B cell (primary cell): ENCODE measurements around the gene HOXD8. TPM values are rescaled to one million over a fixed set of nuclear protein-coding genes. Genes with fewer than 3 reads are reported as not detected.

ENCODE experiments used
- ATAC-seq: fragments of 200-7000 bp; cut with Tn5 transposase; one replicate; pipeline ENCODE4 v1.10.0; 2021; ENCODE audit warnings: low read depth, mild to moderate bottlenecking, moderate number of reproducible peaks, moderate library complexity
- CTCF ChIA-PET: fragments of 350-600 bp; sonication (Branson Sonifier 250); formaldehyde crosslinking; loops from one replicate; lab custom pipeline; 2021; ENCODE audit warnings: antibody characterized with exemption, inconsistent platforms; lab: Charles Lee
- POLR2A ChIA-PET: fragments of 350-600 bp; sonication (Branson Sonifier 250); formaldehyde crosslinking; loops from one replicate; lab custom pipeline; 2021; ENCODE audit warnings: antibody characterized with exemption; lab: Charles Lee
- DNase-seq: peaks from one replicate; pipeline ENCODE4 v3.0.0; 2013
- H2AFZ ChIP-seq: 2 replicates; pipeline ENCODE4 v1.6.1; 2012; ENCODE audit warnings: mild to moderate bottlenecking, low read depth, low read length; ENCODE audit not compliant: insufficient read depth, poor library complexity, severe bottlenecking
- H3K27ac ChIP-seq, 2 donors: 1 replicate in 1 of 2; 2 replicates in 1 of 2; pipeline ENCODE4 v1.5.1; 2012 to 2013; ENCODE audit warnings: low read length in 2 of 2, mild to moderate bottlenecking in 2 of 2, moderate library complexity in 1 of 2
- H3K27me3 ChIP-seq, 4 experiments: fragments of 200-600 bp in 1 of 4; sonication (generic) in 1 of 4; replicated peaks in 1 of 4; 1 replicate in 2 of 4; 2 replicates in 2 of 4; pipeline versions ENCODE4 v1.6.1 to v1.7.0; 2013 to 2016; ENCODE audit warnings: low read length in 3 of 4, mild to moderate bottlenecking in 2 of 4, mixed read lengths in 1 of 4, moderate library complexity in 1 of 4; ENCODE audit not compliant: insufficient read depth in 4 of 4, control insufficient read depth in 3 of 4; ENCODE audit errors: control extremely low read depth in 1 of 4
- H3K36me3 ChIP-seq, 2 experiments: replicated peaks in 1 of 2; 1 replicate in 1 of 2; 2 replicates in 1 of 2; pipeline versions ENCODE4 v1.6.1 to v1.7.1; 2013; ENCODE audit warnings: low read length in 1 of 2; ENCODE audit not compliant: insufficient read depth in 2 of 2, control insufficient read depth in 1 of 2; ENCODE audit errors: control extremely low read depth in 1 of 2, extremely low read depth in 1 of 2
- H3K4me1 ChIP-seq, 2 donors: fragments of 200-600 bp in 1 of 2; sonication (generic) in 1 of 2; 1 replicate in 1 of 2; 2 replicates in 1 of 2; pipeline versions ENCODE4 v1.5.1 to v1.6.1; 2013 to 2017; ENCODE audit warnings: low read length in 2 of 2; ENCODE audit not compliant: control insufficient read depth in 2 of 2, insufficient read depth in 2 of 2
- H3K4me2 ChIP-seq: replicated peaks from 2 replicates; pipeline ENCODE3; 2012; ENCODE audit warnings: mild to moderate bottlenecking, low read depth, low read length; ENCODE audit not compliant: poor library complexity, severe bottlenecking
- H3K4me3 ChIP-seq, 5 experiments: fragments of 200-600 bp in 1 of 5; sonication (generic) in 1 of 5; 1 replicate in 3 of 5; 2 replicates in 2 of 5; pipeline versions ENCODE4 v1.5.1 to v1.7.0; 2011 to 2016; ENCODE audit warnings: low read length in 4 of 5, mild to moderate bottlenecking in 4 of 5, low read depth in 2 of 5, control low read depth in 1 of 5, moderate library complexity in 1 of 5; ENCODE audit not compliant: insufficient read depth in 1 of 5; ENCODE audit errors: control extremely low read depth in 1 of 5, extremely low read depth in 1 of 5
- H3K79me2 ChIP-seq: fragments of 200-600 bp; sonication (generic); one replicate; pipeline ENCODE4 v1.6.0; 2016; ENCODE audit warnings: low read length; ENCODE audit not compliant: control insufficient read depth, insufficient read depth
- H3K9ac ChIP-seq: fragments of 200-600 bp; sonication (generic); 2 replicates; pipeline ENCODE4 v1.6.1; 2017; ENCODE audit warnings: mild to moderate bottlenecking, low read length, moderate library complexity
- H3K9me3 ChIP-seq, 3 donors: one replicate each; pipeline versions ENCODE4 v1.6.1 to v1.7.1; 2013; ENCODE audit warnings: low read length in 2 of 3; ENCODE audit not compliant: control insufficient read depth in 2 of 3, insufficient read depth in 1 of 3; ENCODE audit errors: control extremely low read depth in 1 of 3
- H4K20me1 ChIP-seq: 2 replicates; pipeline ENCODE4 v1.6.0; 2012; ENCODE audit warnings: mild to moderate bottlenecking, low read length; ENCODE audit not compliant: insufficient read depth, control insufficient read depth, poor library complexity, severe bottlenecking
- H3K27ac Mint-ChIP-seq: one replicate; pipeline ENCODE4 v1.8.0; 2021; ENCODE audit warnings: mixed read lengths
- H3K27me3 Mint-ChIP-seq: one replicate; pipeline ENCODE4 v1.8.0; 2021; ENCODE audit warnings: mixed read lengths
- H3K4me1 Mint-ChIP-seq: one replicate; pipeline ENCODE4 v1.8.0; 2021; ENCODE audit warnings: mixed read lengths
- H3K4me3 Mint-ChIP-seq: one replicate; pipeline ENCODE4 v1.8.0; 2021; ENCODE audit warnings: mixed read lengths
- H3K9me3 Mint-ChIP-seq: one replicate; pipeline ENCODE4 v1.8.0; 2022; ENCODE audit warnings: mixed read lengths; ENCODE audit not compliant: insufficient read depth
- EZH2 ChIP-seq: IDR thresholded peaks from 2 replicates; pipeline ENCODE4 v1.6.1; 2012; ENCODE audit warnings: borderline replicate concordance, low read depth, mild to moderate bottlenecking, moderate library complexity, low read length; ENCODE audit not compliant: insufficient read depth, poor library complexity, severe bottlenecking
- WGBS: methylation state at CpG from one replicate; pipeline ENCODE4 v1.1.5; 2013; ENCODE audit warnings: missing lambda C conversion rate; ENCODE audit not compliant: insufficient coverage; 5-methylcytosine and 5-hydroxymethylcytosine counted together
- intact Hi-C: fragments of 100-400 bp; cut with micrococcal nuclease; formaldehyde crosslinking; loops from one replicate; pipeline ENCODE4 v1.10.0; 2022
- polyA plus RNA-seq: library from polyadenylated mRNA; depleted of rRNA; stranded (reverse); fragments of >200 nt; gene quantifications from 2 replicates; pipeline ENCODE4 v1.2.3, GENCODE V29; 2012
- total RNA-seq, 2 donors: library from RNA; stranded (reverse); fragments of 120-200 nt in 1 of 2; gene quantifications; 1 replicate in 1 of 2; 2 replicates in 1 of 2; pipeline versions ENCODE4 v1.2.3 to v1.2.4, GENCODE V29; 2013 to 2022
- TF ChIP-seq, protein P1 (sequence below): fragments of 200-600 bp; IDR thresholded peaks from one replicate; pipeline ENCODE4 v1.8.0; 2022; ENCODE audit warnings: antibody characterized with exemption, mild to moderate bottlenecking

Gene HOXD8
- total and polyA plus RNA-seq, 2 donors (not counting 1 experiment from before 2014, with no cell fraction given) = not detected

DNA sequence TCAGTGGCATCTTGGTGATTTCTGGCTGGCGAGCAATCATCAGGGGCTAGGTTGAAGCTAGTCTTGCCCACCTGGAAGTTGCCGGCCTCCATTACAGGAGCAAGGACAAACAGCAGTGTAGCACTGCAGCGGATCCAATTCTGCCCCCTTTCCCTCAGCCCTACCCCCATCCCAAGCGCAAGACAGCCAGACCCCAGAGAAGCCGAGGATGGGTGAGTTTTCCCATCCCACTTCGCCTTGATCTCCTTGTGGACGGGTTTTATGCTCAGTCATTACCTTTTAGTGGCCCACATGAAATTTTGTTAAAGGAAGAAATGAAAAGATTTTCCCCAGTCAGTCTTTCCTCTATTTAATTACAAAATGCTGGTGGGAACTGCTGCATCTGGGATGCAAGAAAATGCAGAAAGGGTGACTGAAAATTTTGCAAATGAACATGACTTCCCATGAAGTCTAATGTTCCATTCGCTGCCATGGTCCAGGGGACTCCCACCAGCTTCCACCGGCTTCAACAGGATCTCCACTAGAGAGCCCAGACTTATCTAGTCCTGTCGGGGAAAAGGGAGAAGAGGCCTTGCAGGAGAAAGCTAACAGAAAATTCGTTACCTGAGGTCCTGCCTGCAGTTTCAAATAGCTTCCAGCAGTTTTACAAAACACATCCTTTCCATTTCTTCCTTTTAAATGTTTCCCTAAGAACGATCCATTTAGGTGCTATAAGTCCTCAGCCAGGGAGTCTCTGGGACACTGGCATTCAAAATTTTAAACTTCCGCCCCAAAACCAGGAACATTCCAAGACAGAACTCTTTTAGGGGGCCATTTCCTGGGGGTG, 8.9 kb upstream of the HOXD8 start:
- Histone ChIP-seq H3K27ac (no peak overlapping the region), H3K4me1 (peaks cover 5 to 34% of the 10 kb centered on the region in 2 donors), H3K36me3 (no peaks in the 10 kb centered on the region), H3K9ac (no peak overlapping the region), H2AFZ (no peak overlapping the region), H3K4me2 (no peak overlapping the region), H3K9me3 (peaks cover 0 to 61% (median 2%) of the 10 kb centered on the region in 3 donors), H3K4me3 (no peak overlapping the region), H3K27me3 (peaks cover 0 to 96% (median 73%) of the 10 kb centered on the region in 4 experiments), H4K20me1 (no peaks in the 10 kb centered on the region), H3K79me2 (no peaks in the 10 kb centered on the region)
- POLR2A ChIA-PET = no interaction called here
- 3% methylated on average over 4 of the region's 13 CpGs for WGBS
- Mint-ChIP-seq H3K4me3 (no peak overlapping the region), H3K4me1 (peaks cover 11% of the 10 kb centered on the region), H3K9me3 (peaks cover 2% of the 10 kb centered on the region), H3K27ac (no peak overlapping the region), H3K27me3 (peaks cover 77% of the 10 kb centered on the region)
- ATAC-seq (no peak), DNase-seq (no peak)
- intact Hi-C loops = no loop called here
- TF ChIP-seq, protein P1, sequence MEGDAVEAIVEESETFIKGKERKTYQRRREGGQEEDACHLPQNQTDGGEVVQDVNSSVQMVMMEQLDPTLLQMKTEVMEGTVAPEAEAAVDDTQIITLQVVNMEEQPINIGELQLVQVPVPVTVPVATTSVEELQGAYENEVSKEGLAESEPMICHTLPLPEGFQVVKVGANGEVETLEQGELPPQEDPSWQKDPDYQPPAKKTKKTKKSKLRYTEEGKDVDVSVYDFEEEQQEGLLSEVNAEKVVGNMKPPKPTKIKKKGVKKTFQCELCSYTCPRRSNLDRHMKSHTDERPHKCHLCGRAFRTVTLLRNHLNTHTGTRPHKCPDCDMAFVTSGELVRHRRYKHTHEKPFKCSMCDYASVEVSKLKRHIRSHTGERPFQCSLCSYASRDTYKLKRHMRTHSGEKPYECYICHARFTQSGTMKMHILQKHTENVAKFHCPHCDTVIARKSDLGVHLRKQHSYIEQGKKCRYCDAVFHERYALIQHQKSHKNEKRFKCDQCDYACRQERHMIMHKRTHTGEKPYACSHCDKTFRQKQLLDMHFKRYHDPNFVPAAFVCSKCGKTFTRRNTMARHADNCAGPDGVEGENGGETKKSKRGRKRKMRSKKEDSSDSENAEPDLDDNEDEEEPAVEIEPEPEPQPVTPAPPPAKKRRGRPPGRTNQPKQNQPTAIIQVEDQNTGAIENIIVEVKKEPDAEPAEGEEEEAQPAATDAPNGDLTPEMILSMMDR = no peak
- TF ChIP-seq EZH2 = no peak
- CTCF ChIA-PET = interaction anchor here (0.8 to 1.8 kb wide), 5 partner anchors 12 to 1045 kb away, joined by 3 to 12 read pairs (median 3); no protein-coding TSS in a partner anchor
